ENCODE results near the gene NOP9. TPM values are rescaled to one million over a fixed set of nuclear protein-coding genes. Genes with fewer than 3 reads are reported as not detected.

Gene NOP9
- total RNA-seq, 1 experiment from 2014 or later: 29.8 TPM

- Mint-ChIP-seq H3K27me3 (ENCODE audit: insufficient read depth, unreplicated experiment) (peaks cover 2% of the 10 kb centered on the region), H3K27ac (ENCODE audit: low read depth, unreplicated experiment) (no peak overlapping the region), H3K4me1 (ENCODE audit: insufficient read depth, unreplicated experiment) (peaks cover 7% of the 10 kb centered on the region), H3K4me3 (ENCODE audit: unreplicated experiment) (no peak overlapping the region), H3K9me3 (ENCODE audit: unreplicated experiment) (no peaks in the 10 kb centered on the region), H3K36me3 (ENCODE audit: insufficient read depth, unreplicated experiment) (peaks cover 6% of the 10 kb centered on the region)
- POLR2A ChIA-PET: no interaction called here
- CTCF ChIA-PET: interaction anchor here (0.6 to 16.6 kb wide), 12 partner anchors 10 to 972 kb away, joined by 3 to 626 read pairs (median 6); partner anchors contain the start of genes CBLN3, CIDEB, KHNYN and LTB4R
- DNase-seq (ENCODE audit: unreplicated experiment): no peak
- intact Hi-C loops (cut with micrococcal nuclease): no loop called here
- TF ChIP-seq CTCF (IDR thresholded peaks at IDR 0.05; ENCODE audit: unreplicated experiment): no peak
- no TSS peak for BruUV-seq (replicated peaks)
Observed at GRCh38 chr14:24329736-24330135, 30.1 kb downstream of the NOP9 start.

GRCh38 chr14:24330973-24331674 lies 31.5 kb downstream of the NOP9 start:
- no peak for TF ChIP-seq CTCF (IDR thresholded peaks at IDR 0.05; ENCODE audit: unreplicated experiment)
- Mint-ChIP-seq H3K4me1 (ENCODE audit: insufficient read depth, unreplicated experiment) (peaks cover 7% of the 10 kb centered on the region), H3K4me3 (ENCODE audit: unreplicated experiment) (no peak overlapping the region), H3K27ac (ENCODE audit: low read depth, unreplicated experiment) (no peak overlapping the region), H3K9me3 (ENCODE audit: unreplicated experiment) (no peaks in the 10 kb centered on the region), H3K27me3 (ENCODE audit: insufficient read depth, unreplicated experiment) (peaks cover 11% of the 10 kb centered on the region), H3K36me3 (ENCODE audit: insufficient read depth, unreplicated experiment) (peaks cover 6% of the 10 kb centered on the region)
- DNase-seq (ENCODE audit: unreplicated experiment): no peak
- no TSS peak for BruUV-seq (replicated peaks)
- intact Hi-C loops (cut with micrococcal nuclease): no loop called here
- ChIA-PET CTCF (interaction anchor here (0.6 to 16.6 kb wide), 18 partner anchors 8 to 110 kb away, joined by 3 to 626 read pairs (median 8); partner anchors contain the start of genes CBLN3, CIDEB, KHNYN and LTB4R), POLR2A (interaction anchor here (1.9 to 3.3 kb wide), 2 partner anchors 100 to 106 kb away, joined by 7 to 52 read pairs; partner anchors contain the start of genes CBLN3 and KHNYN)

DNA sequence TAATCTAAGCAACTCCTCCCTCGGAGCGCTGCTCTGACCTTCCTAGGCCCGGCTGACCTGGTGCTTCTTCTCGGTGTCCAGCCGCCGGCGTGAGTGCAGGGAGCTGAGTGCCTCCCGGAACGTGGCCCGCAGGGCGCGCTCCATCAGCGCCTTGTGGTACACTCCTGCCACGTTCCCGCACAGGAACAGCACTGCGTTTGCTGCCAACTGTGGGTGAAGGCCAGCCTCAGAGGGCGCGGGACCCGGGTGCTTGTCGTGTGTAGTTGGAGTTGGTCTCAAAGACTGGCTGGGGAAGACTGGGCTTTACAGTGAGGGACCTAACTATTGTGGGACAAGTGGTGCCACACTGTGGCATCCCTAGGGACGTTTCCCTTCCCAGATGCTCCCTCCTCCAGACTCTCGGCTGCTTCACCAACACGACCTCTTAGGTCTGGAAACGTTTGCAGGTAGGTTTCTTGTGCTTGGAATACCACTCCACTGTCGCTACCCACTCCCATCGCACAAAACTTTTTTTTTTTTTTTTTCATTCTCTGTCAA lies 32.1 kb downstream of the NOP9 start:
- no TSS peak for BruUV-seq (replicated peaks)
- CTCF ChIA-PET: interaction anchor here (0.6 to 16.6 kb wide), 20 partner anchors 8 to 109 kb away, joined by 3 to 626 read pairs (median 14); partner anchors contain the start of genes CBLN3, CIDEB, KHNYN and LTB4R
- no peak for TF ChIP-seq CTCF (IDR thresholded peaks at IDR 0.05; ENCODE audit: unreplicated experiment)
- H3K4me3 Mint-ChIP-seq (ENCODE audit: unreplicated experiment): no peak overlapping the region
- POLR2A ChIA-PET: interaction anchor here (0.8 to 3.3 kb wide), 4 partner anchors 74 to 105 kb away, joined by 3 to 52 read pairs (median 5); partner anchors contain the start of genes CBLN3, KHNYN and TINF2
- H3K36me3 Mint-ChIP-seq (ENCODE audit: insufficient read depth, unreplicated experiment): peaks cover 6% of the 10 kb centered on the region
- DNase-seq (ENCODE audit: unreplicated experiment): no peak
- no peaks in the 10 kb centered on the region for H3K9me3 Mint-ChIP-seq (ENCODE audit: unreplicated experiment)
- H3K4me1 Mint-ChIP-seq (ENCODE audit: insufficient read depth, unreplicated experiment): peaks cover 7% of the 10 kb centered on the region
- no peak overlapping the region for H3K27ac Mint-ChIP-seq (ENCODE audit: low read depth, unreplicated experiment)
- peaks cover 11% of the 10 kb centered on the region for H3K27me3 Mint-ChIP-seq (ENCODE audit: insufficient read depth, unreplicated experiment)
- intact Hi-C loops (cut with micrococcal nuclease): loop anchor here (1.0 kb wide), 1 partner anchor 88 kb away; no protein-coding TSS in a partner anchor
